Body of pancreas (tissue), 4 donors: ENCODE measurements around the gene DLL4.

ENCODE experiments used
- CTCF ChIP-seq, 7 experiments: fragments of 450-650 bp in 4 of 7; fragments of 200-600 bp in 3 of 7; sonication (generic) in 3 of 7; IDR thresholded peaks; one replicate each; pipeline ENCODE4 v1.5.1; 2016 to 2019; ENCODE audit warnings: antibody characterized with exemption in 7 of 7
- POLR2A ChIP-seq, 3 donors: fragments of 450-650 bp; IDR thresholded peaks; one replicate each; pipeline ENCODE4 v1.6.1; 2016; ENCODE audit warnings: antibody characterized with exemption in 3 of 3, mild to moderate bottlenecking in 2 of 3

- TF ChIP-seq CTCF (IDR thresholded peaks at IDR 0.05) (no peak), POLR2A (IDR thresholded peaks at IDR 0.05) (no peak)
These were observed 24.5 kb upstream of the DLL4 start for GRCh38 chr15:40904552-40905201.
